Frontal cortex (tissue), 4 donors: ENCODE results near the gene EFHC1. TPM values are rescaled to one million over a fixed set of nuclear protein-coding genes. Genes with fewer than 3 reads are reported as not detected.

ENCODE experiments used
- DNase-seq, 2 donors: peaks; one replicate each; pipeline ENCODE4 v3.0.0; 2012; ENCODE audit warnings: low spot score in 2 of 2
- FAIRE-seq: peaks from 2 replicates; lab custom pipeline; 2012; peaks lifted over from hg19 to GRCh38; lab: Jason Lieb, UNC
- total RNA-seq: library from RNA; depleted of rRNA; stranded (reverse); fragments of >200 nt; gene quantifications from one replicate; pipeline ENCODE4 v1.2.3, GENCODE V29; 2014
- donor health status: control.
- donor health status: control.
- donor health status: control.

The EFHC1 gene
- total RNA-seq, 1 donor from 2014 or later, result 22.4 TPM

DNA sequence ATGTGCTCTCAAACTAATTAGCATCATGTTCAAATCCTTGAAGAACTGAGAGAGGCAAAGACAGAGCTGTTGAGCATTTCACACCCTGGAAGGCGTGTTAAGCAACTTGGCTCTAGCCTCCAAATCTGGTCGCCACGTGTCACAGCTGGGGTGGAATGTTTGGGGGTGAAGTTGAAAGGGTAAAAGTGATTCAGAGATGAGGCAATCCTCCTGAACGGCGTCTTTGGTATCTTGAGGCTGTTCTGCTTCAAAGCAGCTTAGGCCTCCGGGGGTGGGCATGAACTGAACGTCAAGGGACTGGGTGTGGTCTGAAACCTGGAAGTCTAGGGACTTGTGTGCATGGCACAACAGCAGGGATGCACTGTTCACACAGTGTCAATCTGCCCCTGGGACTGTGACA, 94.4 kb downstream of the EFHC1 start:
- FAIRE-seq (no peak), DNase-seq (no peak)

DNA sequence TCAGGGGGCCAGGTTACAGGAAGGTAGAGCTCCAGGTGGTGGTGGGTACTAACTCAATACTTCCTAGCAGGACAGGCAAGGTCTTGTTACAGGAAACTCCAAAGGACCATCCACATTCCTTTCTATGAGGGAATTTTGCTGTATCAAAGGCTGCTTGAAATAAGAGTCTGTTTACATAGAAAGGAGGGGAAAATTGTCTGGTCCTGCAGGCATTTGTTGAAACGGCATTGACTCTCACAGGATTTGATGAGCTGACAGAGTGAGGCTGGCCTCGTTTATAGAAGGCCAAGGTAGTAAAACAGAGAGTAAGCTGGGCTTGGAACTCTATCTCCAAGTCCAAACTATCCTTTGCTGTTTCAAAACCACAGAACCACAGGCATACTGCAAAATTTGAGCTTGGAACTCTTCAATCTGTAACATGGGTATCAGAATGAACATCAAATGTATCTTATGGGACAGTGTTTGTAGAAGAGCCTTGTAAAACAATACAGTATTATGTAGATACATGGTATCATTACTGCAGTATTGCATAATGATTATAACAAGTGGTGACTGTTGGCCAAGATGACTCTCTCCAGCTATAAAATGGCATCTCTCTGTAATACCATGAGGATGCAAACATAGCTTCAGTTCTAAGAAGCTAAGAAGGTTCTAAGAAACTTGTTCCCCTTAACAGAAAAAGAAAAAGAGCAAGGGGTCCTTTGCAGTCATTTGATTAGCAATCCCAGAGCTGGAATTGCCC, 95.2 kb downstream of the EFHC1 start:
- FAIRE-seq, result no peak
- DNase-seq, result no peak

DNA sequence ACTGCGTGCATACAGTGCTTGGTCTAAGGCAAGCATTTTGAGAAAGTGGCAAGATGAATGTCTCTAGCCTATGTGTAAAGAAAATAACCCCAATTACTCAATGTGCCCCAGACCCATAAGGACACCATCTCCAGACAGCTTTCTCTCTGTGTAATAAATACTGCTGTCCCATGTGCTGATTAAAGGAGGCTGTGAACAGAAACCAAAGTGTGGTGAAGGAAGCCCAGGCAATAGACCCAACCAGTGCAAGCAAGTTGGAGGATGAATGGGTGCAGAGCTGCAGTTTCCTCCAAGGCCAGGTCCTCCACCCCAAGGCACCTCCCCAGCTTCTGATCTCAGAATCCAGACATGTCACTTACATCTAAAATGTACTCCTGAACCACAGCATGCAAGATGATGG, 96.1 kb downstream of the EFHC1 start:
- FAIRE-seq (no peak), DNase-seq (no peak)

DNA sequence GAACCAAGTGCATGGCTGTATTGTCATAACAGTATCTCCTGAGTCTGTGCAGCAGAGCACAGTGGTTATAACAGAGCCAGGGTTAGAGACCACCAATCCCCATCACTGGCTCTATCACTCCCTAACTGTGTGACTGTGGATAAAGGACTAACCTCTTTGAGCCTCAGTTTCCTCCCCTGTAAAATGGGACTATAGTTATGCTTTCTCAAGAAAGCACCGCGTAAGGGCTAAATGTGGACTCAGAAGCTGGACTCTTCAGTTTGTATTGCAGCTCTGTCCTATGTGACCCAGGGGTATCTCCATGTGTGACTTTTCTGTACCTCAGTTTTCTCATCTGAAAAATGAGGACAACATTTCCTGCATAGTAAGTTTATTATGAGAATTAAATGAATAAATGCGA, 96.8 kb downstream of the EFHC1 start:
- no peak for FAIRE-seq
- no peak for DNase-seq

DNA sequence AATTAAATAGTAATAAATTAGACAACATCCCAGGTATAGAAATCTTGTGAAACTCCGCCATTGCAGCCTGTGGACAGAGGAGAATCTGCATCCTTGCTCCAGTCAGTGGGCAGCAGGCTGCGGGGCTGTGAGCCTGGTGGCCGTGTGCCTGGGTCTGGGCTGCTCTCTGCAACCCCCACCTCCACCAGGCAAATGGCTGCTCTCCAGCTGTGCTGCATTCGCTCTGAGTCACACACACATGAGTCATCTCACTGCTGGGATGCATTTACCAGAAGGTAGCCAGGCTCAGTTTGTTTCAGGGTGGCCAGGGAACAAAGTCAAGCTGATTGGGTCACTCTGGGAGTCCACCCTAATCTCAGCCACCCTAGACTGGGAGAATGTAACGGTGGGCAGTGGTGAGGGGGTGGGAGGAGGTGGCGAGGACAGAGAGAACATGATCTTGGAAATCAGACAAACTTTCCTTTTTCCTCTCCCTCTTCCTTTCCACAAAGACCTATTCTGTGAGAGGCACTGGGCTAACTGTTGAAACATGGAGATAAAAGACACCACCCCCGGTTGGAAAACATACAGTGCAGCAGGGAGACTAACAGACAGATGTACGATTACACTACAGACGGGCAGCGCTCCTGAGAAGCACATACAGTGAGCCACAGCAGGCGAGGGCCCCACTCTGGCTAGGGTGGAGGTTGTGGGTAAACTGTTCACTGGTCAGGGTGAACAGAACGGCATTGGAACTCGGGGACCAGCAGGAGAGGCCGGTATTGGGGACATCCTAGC, 97.5 kb downstream of the EFHC1 start:
- FAIRE-seq (no peak), DNase-seq (peak; percentile 35 to 78)

DNA sequence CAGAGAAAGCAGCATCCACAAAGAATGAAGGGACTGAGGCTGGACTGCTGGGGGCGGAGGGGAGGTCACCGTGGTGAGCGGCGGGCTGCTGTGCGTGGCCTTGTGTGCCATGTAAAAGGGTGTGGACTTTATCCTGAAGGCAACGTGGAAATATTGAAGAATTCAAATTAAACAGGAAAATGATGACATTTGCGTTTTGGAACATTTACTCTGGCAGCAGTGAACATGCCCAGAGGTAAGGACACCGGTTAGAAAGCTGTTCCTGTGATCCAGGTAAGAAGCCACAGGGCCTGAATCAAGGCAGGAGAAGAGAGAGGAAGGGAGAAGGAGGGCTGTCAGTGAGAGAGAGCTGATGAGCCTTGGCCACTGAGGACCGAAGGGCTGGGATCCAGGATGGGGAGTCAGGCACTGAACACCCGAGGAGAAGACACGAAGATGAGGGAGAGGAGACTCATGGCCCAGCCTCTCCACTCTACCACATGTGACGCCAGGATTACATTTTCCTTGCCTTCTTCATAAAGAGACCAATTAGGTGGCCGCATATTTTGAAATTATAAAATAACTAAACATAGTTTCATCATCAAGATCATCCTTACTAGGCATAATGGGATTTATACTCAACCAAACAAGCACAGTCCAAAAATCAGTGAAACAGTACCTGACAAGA, 98.3 kb downstream of the EFHC1 start:
- FAIRE-seq, result no peak
- no peak for DNase-seq

DNA sequence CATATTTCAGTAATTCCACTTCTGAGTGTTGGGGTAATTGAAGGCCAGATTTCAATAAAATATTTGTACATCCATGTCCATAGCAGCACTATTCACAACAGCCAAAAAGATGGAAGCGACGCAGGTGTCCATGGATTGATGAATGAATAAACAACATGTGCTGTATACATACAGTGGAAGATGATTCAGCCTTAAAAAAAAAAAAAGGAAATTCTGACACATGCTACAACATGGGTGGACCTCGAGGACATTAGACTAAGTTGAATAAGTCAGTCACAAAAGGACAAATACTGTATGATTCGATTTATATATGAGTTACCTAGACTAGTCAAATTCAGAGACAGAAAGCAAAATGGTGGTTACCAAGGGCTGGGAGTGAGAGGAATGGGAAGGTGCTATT, 99.5 kb downstream of the EFHC1 start:
- no peak for FAIRE-seq
- DNase-seq, result no peak

DNA sequence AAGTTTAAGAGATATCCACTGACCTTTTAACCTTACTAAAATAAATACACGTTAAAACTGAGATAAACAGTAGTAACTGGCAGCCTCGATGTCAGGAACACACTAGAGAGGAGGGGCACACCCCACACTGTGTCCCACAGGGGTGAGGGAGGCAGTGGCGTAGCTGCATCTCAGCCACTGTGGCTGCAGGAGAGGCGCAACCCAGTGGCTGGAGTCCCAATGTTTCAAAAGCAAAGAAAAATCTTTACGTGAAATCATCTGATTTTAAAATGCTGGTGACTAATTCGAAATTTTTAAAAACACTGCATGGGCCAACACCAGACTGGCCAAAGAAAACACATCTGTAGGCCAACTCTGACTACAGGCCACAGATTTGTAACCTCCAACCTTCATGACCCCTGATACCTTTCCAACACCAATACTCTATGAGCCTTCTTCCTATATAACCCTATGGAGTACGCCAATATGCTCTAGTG, 102.0 kb downstream of the EFHC1 start:
- FAIRE-seq (no peak), DNase-seq (no peak)

DNA sequence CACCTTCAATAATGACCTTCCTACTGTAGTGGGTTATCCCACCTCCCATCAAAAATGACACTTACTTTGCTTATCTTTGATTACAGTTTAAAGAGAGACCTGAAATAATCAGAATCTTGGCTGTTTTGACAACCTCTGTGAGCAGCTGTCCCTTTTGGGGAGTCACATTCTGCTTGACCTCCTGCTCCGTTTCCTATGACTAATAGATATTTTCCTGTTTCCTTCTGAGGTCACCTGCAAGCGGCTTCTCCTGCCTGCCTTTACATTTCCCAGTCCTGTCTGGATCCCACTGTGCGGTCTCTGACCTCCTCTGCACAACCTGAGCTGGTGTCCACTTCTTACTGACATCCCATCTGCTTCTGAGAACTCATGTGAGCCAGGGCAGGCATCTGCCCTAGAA, 102.5 kb downstream of the EFHC1 start:
- DNase-seq (no peak), FAIRE-seq (no peak)

DNA sequence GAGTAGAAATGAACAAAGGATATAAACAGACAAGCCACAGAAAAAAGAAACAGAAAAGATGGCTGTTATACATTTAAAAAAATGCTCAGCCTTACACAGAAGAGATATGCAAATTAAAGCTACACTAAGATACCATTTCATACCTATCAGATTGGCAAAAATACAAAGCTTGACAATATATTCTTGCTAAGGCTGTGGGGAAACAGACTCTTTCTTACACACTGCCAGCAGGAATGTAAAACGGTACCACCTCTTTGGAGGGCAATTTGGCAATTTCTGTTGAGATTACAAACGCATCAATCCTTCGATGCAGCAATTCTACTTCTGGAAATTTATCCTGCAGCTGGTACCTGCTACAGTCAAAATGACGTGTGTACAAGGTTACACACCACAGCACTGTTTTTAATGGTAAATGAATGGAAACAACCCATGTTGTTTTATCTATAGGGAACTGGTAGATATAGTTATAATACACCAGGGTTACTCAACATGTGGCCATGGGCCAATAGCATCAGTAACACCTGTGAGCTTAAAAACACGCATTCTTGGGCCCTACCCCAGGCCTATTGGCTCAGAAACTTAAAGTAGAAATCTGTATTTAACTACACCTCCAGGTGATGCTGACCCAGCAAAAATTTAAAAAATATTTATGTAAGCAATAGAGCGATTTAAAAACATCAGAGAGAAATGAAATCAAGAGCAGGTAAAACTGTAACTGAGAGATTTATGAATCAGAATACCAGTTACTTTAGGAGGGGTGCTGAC, 103.4 kb downstream of the EFHC1 start:
- no peak for FAIRE-seq

DNA sequence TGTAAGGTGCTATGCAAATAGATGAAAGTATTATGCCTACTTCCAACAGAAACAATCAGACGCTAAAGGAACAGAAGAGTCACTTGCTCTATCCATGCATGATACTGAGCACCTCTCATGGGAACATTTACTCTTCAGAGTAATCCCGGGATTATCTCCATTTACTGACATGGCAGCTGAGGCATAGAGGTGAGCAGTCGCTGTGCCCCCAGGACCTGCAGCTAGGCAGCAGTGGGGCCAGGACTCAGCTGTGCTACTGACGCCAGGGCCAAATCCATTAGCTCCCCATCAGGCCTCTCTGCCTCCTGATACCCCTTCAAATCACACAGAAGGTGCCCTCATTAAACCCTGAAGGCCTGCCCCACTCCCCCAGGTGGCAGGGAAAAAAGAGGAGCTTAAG, 104.8 kb downstream of the EFHC1 start:
- DNase-seq, result no peak
- FAIRE-seq, result no peak

More for the DNA sequence above, 103.4 kb downstream of the EFHC1 start:
- DNase-seq, result no peak

DNA sequence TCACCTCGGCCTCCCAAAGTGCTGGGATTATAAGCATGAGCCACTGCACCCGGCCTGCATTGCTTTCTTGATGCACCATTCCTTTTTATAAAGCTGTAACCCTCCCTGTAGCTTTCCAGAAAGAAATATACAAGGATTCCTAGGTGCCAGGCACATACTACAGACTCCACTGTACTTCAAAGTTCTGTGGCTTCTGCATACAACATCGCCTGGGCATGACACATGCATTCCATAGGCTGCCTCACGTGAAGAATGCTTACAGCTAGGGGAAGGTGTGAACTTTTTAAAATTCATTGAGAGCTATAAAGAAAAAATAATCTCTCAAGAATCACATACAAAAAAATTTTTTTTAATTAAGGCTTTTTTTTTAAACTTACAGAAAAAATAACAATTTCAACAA, 106.5 kb downstream of the EFHC1 start:
- DNase-seq (no peak), FAIRE-seq (no peak)

DNA sequence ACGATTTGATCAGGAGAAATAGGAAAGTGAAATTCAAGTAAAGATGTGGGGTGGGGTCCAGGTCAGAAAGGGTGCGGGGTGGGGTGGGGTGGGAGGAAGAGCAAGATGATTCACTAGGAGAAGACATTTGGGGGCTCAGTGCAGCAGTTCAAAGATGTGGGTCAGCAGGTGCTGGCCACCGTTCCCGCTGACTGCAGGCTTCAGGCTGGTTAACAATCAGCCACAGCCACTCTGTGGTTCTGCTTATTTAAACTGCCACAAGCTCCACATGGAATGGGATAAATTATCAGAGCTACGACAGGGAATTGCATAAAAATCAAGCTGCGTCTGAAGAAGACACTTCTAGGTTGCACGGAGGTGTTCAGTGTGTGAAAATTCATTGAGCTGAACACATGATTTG, 107.3 kb downstream of the EFHC1 start:
- no peak for FAIRE-seq
- DNase-seq, result no peak

DNA sequence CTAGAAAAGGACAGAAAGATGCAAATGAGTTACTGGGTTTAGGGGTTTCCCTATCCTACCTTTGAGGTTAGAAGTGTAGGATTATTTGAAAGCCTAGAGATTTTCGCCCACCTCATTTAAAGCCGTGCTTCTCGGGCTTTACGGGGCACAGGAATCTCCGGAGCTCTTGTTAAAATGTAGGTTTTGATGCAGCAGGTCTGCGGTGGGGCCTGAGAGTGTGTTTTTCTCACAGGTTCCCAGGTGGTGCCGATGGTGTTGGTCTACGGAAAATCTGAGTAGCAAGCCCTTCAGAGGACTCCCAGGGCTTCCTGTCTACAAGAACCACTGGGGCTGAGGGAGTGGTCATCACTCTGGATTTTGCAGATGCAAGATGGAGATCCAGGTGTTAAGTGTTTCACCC, 109.2 kb downstream of the EFHC1 start:
- no peak for FAIRE-seq
- DNase-seq, result no peak

DNA sequence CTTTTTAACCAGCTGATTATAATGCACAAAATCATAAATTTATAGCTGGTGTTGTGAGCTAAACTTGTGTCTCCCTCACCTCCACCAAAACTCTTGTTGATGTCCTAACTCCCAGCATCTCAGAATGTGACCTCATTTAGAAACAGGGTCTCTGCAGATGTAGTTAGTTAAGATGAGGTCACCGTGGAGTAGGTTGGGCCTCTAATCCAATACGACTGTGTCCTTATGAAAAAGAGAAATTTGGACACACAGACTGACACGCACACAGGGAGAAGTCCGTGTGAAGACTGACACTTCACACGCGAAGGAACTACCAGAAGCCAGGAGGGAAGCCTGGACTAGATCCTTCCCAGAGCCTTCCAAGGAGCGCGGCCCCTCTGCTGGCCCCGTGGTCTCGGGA, 110.2 kb downstream of the EFHC1 start:
- no peak for FAIRE-seq
- DNase-seq, result no peak

DNA sequence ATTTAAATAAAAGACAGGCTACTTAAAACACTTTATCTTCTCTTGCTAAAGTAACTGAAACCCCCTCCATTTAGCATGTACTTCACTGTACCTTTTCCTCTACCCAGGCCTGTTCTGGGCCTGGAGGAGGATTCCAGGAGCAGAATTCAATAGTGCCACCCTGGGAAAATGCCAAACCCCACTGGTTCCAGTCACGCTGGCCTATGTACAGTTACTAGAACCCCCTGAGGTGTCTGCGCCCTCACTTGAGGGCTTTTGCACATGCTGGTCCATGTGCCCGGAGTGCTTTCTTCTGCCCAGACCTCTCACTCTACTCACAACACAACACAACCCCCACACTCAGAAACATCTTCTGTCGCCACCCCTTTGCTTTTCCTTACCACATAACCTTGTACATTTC, 111.3 kb downstream of the EFHC1 start:
- DNase-seq, result no peak
- no peak for FAIRE-seq

DNA sequence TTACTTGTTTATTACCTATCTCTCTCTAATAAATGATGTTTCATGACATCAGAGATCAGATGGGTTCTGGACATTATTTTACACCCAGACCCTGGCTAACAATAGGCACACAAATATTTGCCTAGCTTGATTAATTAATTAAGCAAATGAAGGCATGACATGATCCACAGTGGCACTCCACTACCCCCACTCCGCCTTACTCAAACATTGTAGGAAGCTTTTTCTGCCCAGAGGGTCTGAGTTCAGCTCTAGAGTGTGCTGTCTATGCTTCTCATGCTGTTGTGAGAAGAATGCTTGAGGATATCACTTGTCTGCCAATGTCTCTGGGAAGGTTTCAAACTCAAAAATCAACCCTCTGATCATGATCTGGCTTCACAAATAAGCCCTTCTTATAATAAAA, 111.7 kb downstream of the EFHC1 start:
- no peak for DNase-seq
- FAIRE-seq, result no peak

DNA sequence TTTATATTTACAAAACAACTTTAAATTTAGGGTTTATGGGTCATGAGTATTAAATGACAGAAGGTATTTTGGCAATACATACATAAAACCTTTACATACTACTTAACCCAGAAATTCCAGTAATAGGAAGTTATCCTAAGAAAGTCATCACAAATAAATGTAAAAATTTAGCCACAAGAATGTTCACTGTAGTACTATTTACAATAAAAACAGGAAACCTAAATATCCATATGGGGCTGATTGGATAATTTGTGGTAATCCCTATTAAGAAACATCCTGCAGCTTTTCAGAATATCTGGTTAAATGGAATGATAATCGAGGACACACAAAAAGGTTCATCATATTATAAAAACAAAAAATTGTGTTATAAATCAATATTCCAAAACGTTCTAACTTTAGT, 112.3 kb downstream of the EFHC1 start:
- no peak for DNase-seq
- FAIRE-seq, result no peak

DNA sequence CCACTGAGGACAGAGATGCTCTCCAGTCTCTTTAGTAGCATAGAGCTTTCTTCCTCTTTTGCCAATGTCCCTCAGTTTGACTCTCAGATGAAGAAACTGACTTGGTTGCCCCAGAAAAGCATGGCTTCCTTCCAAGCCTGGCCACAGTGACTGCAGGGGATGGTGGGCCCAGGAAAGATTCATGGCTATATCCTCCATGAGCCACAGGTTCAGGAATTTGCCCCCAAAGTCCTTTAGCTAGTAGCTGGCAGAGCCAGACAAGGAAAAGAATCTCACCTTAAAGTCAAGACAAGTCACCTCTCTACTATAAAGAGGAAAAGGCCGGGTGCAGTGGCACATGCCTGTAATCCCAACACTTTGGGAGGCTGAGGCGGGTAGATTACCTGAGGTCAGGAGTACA, 113.3 kb downstream of the EFHC1 start:
- no peak for FAIRE-seq
- no peak for DNase-seq

DNA sequence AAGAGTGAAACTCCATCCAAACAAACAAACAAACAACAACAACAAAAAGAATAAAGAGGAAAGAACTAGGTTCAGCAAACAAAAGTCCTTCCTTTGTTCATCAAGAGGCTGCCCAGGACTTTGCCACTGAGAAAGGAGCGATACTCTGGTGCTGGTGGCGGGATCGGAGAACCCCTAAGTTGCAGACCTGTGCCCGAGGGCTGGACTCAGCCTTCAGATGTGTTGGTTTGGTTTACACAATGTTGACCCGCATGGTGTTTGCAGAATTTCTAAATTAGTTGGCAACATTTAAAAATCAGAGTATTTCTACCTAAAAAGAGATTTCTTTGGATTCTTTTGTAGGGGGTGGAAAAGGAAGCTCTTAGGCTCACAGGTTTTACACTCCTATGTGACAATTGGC, 114.2 kb downstream of the EFHC1 start:
- DNase-seq, result no peak

More for the DNA sequence above, 114.2 kb downstream of the EFHC1 start:
- FAIRE-seq, result no peak
